22Rv1 (cell line): ENCODE measurements around the gene IPO7.

Experiments
- CTCF ChIP-seq: fragments of 450-650 bp; IDR thresholded peaks from 2 replicates; pipeline ENCODE4 v1.5.1; 2017; ENCODE audit warnings: mild to moderate bottlenecking
- ZFX ChIP-seq: fragments of 450-650 bp; IDR thresholded peaks from 2 replicates; pipeline ENCODE4 v1.6.1; 2017; ENCODE audit warnings: antibody characterized with exemption, borderline replicate concordance

- TF ChIP-seq CTCF: peak; percentile 14; the same call in 1 of the 2 replicates
- no peak for TF ChIP-seq ZFX
Measured at GRCh38 chr11:9385327-9385899, 961 bp downstream of the IPO7 start.
